C4-2B (cell line): Measurements from ENCODE around the gene CELSR1.

Experiments
- CTCF ChIP-seq: fragments of 450-650 bp; conservative IDR thresholded peaks from 2 replicates; pipeline ENCODE4 v1.5.1; 2017; ENCODE audit warnings: mild to moderate bottlenecking
- ZFX ChIP-seq: fragments of 450-650 bp; IDR thresholded peaks from 2 replicates; pipeline ENCODE4 v1.6.1; 2017

- TF ChIP-seq CTCF (no peak), ZFX (no peak)
These were observed 123.6 kb downstream of the CELSR1 start for GRCh38 chr22:46413725-46414379.
